IMR-90 (cell line): ENCODE data around the gene CTAGE4. TPM values are rescaled to one million over a fixed set of nuclear protein-coding genes. Genes with fewer than 3 reads are reported as not detected.

Source experiments
- ATAC-seq: fragments of 200-7000 bp; cut with Tn5 transposase; 2 replicates; pipeline ENCODE4 v1.9.1; 2020; ENCODE audit warnings: low read depth, mild to moderate bottlenecking, moderate library complexity
- BruUV-seq: library from RNA; stranded (reverse); fragments of 400-500 nt; replicated peaks from 2 replicates; lab custom pipeline; 2021; lab: Mats Ljungman, UMichigan
- CTCF ChIA-PET: fragments of 300-600 bp; formaldehyde crosslinking; extraction: SDS; loops from one replicate; lab custom pipeline; 2021; ENCODE audit warnings: antibody characterized with exemption; lab: Yijun Ruan, JAX
- POLR2A ChIA-PET: fragments of 300-600 bp; sonication (Branson Sonifier 250); formaldehyde crosslinking; loops from one replicate; lab custom pipeline; 2022; ENCODE audit warnings: antibody characterized with exemption; ENCODE audit not compliant: unreplicated experiment; lab: Charles Lee
- DNase-seq: peaks from one replicate; pipeline ENCODE4 v3.0.0; 2013
- H2AFZ ChIP-seq: replicated peaks from 2 replicates; pipeline ENCODE3; 2013; ENCODE audit warnings: low read length, mild to moderate bottlenecking; ENCODE audit not compliant: poor library complexity
- H2AK5ac ChIP-seq: 2 replicates; pipeline ENCODE4 v1.6.1; 2013; ENCODE audit warnings: low read depth, low read length, inconsistent platforms
- H2AK9ac ChIP-seq: replicated peaks from 2 replicates; pipeline ENCODE3; 2013; ENCODE audit warnings: mild to moderate bottlenecking, low read depth, low read length, moderate library complexity; ENCODE audit not compliant: poor library complexity
- H2BK120ac ChIP-seq: 2 replicates; pipeline ENCODE4 v1.6.1; 2013; ENCODE audit warnings: low read depth, low read length, inconsistent platforms
- H2BK15ac ChIP-seq: 3 replicates; pipeline ENCODE4 v1.6.1; 2013; ENCODE audit warnings: low read depth, low read length, inconsistent platforms
- H2BK20ac ChIP-seq: 2 replicates; pipeline ENCODE4 v1.6.1; 2013; ENCODE audit warnings: low read depth, mild to moderate bottlenecking, inconsistent platforms, low read length, moderate library complexity
- H2BK5ac ChIP-seq: 2 replicates; pipeline ENCODE4 v1.6.1; 2013; ENCODE audit warnings: mild to moderate bottlenecking, low read depth, low read length, inconsistent platforms; ENCODE audit not compliant: poor library complexity, severe bottlenecking
- H3K14ac ChIP-seq: replicated peaks from 2 replicates; pipeline ENCODE4 v1.6.1; 2013; ENCODE audit warnings: low read depth, low read length, inconsistent platforms
- H3K18ac ChIP-seq: 2 replicates; pipeline ENCODE4 v1.6.1; 2013; ENCODE audit warnings: low read depth, low read length, control low read depth
- H3K23ac ChIP-seq: 2 replicates; pipeline ENCODE4 v1.6.1; 2013; ENCODE audit warnings: low read depth, low read length, inconsistent platforms
- H3K27ac ChIP-seq: 2 replicates; pipeline ENCODE4 v1.5.1; 2013; ENCODE audit warnings: mild to moderate bottlenecking, control low read depth, low read length; ENCODE audit not compliant: insufficient read depth
- H3K27me3 ChIP-seq: 2 replicates; pipeline ENCODE4 v1.6.1; 2013; ENCODE audit warnings: low read length; ENCODE audit not compliant: control insufficient read depth, insufficient read depth
- H3K36me3 ChIP-seq: 2 replicates; pipeline ENCODE4 v1.6.1; 2013; ENCODE audit warnings: low read length, mixed read lengths; ENCODE audit not compliant: control insufficient read depth, insufficient read depth
- H3K4ac ChIP-seq: 2 replicates; pipeline ENCODE4 v1.6.1; 2013; ENCODE audit warnings: low read depth, low read length, inconsistent platforms
- H3K4me1 ChIP-seq: 2 replicates; pipeline ENCODE4 v1.6.1; 2013; ENCODE audit warnings: low read length, mixed read lengths; ENCODE audit not compliant: control insufficient read depth, insufficient read depth
- H3K4me2 ChIP-seq: 2 replicates; pipeline ENCODE4 v1.6.1; 2013; ENCODE audit warnings: low read depth, mild to moderate bottlenecking, control low read depth, low read length, moderate library complexity
- H3K4me3 ChIP-seq: 2 replicates; pipeline ENCODE4 v1.5.1; 2013; ENCODE audit warnings: low read depth, mild to moderate bottlenecking, control low read depth, low read length, moderate library complexity; ENCODE audit not compliant: insufficient read depth
- H3K56ac ChIP-seq: 2 replicates; pipeline ENCODE4 v1.6.1; 2013; ENCODE audit warnings: low read length, inconsistent platforms; ENCODE audit not compliant: insufficient read depth; ENCODE audit errors: extremely low read depth
- H3K79me1 ChIP-seq, 2 experiments: 2 replicates each; pipeline ENCODE4 v1.6.1; 2013; ENCODE audit warnings: low read length in 2 of 2, inconsistent platforms in 1 of 2, low read depth in 1 of 2
- H3K9ac ChIP-seq: 2 replicates; pipeline ENCODE4 v1.6.1; 2013; ENCODE audit warnings: low read depth, low read length, control low read depth
- H3K9me1 ChIP-seq: 2 replicates; pipeline ENCODE4 v1.6.1; 2013; ENCODE audit warnings: low read length, inconsistent platforms; ENCODE audit not compliant: insufficient read depth
- H3K9me3 ChIP-seq: 2 replicates; pipeline ENCODE4 v1.6.1; 2013; ENCODE audit warnings: low read length; ENCODE audit not compliant: control insufficient read depth, insufficient read depth
- H4K20me1 ChIP-seq: 2 replicates; pipeline ENCODE4 v1.6.1; 2013; ENCODE audit warnings: low read length, inconsistent platforms; ENCODE audit not compliant: insufficient read depth
- H4K5ac ChIP-seq: 2 replicates; pipeline ENCODE4 v1.6.1; 2013; ENCODE audit warnings: mild to moderate bottlenecking, low read depth, low read length, control low read depth
- H4K8ac ChIP-seq, 2 experiments: 2 replicates each; pipeline ENCODE4 v1.6.1; 2013; ENCODE audit warnings: low read depth in 2 of 2, low read length in 2 of 2, control low read depth in 1 of 2, inconsistent platforms in 1 of 2
- H4K91ac ChIP-seq: 2 replicates; pipeline ENCODE4 v1.6.1; 2013; ENCODE audit warnings: low read depth, low read length, inconsistent platforms; ENCODE audit not compliant: insufficient read depth
- BHLHE40 ChIP-seq: fragments of 150-350 bp; IDR thresholded peaks from 2 replicates; pipeline ENCODE4 v1.6.1; 2016; ENCODE audit warnings: mild to moderate bottlenecking, low read depth, low read length
- CEBPB ChIP-seq: IDR thresholded peaks from 2 replicates; pipeline ENCODE4 v1.6.1; 2012; ENCODE audit warnings: low read depth, low read length, improper control_type of control experiment
- CHD1 ChIP-seq: IDR thresholded peaks from 2 replicates; pipeline ENCODE4 v1.6.1; 2012; ENCODE audit warnings: low read depth, low read length, improper control_type of control experiment
- FOS ChIP-seq: fragments of 150-350 bp; IDR thresholded peaks from 2 replicates; pipeline ENCODE4 v1.6.1; 2016; ENCODE audit warnings: low read depth, low read length
- MAFK ChIP-seq: IDR thresholded peaks from 2 replicates; pipeline ENCODE4 v1.6.1; 2012; ENCODE audit warnings: low read depth, low read length, improper control_type of control experiment
- MAZ ChIP-seq: IDR thresholded peaks from 2 replicates; pipeline ENCODE4 v1.6.1; 2012; ENCODE audit warnings: low read depth, mild to moderate bottlenecking, low read length, improper control_type of control experiment, moderate library complexity, borderline replicate concordance
- MXI1 ChIP-seq: IDR thresholded peaks from 2 replicates; pipeline ENCODE4 v1.6.1; 2012; ENCODE audit warnings: low read depth, mild to moderate bottlenecking, low read length, moderate library complexity, borderline replicate concordance
- NFE2L2 ChIP-seq: fragments of 150-350 bp; IDR thresholded peaks from 2 replicates; pipeline ENCODE4 v1.6.1; 2016; ENCODE audit warnings: low read depth, mild to moderate bottlenecking, low read length
- POLR2A ChIP-seq: IDR thresholded peaks from 2 replicates; pipeline ENCODE4 v1.6.1; 2012; ENCODE audit warnings: mild to moderate bottlenecking, low read depth, low read length
- RAD21 ChIP-seq: IDR thresholded peaks from 2 replicates; pipeline ENCODE4 v1.6.1; 2012; ENCODE audit warnings: low read length, improper control_type of control experiment
- RCOR1 ChIP-seq: IDR thresholded peaks from 2 replicates; pipeline ENCODE4 v1.6.1; 2012; ENCODE audit warnings: mild to moderate bottlenecking, low read length, improper control_type of control experiment; ENCODE audit not compliant: insufficient replicate concordance
- RFX5 ChIP-seq: IDR thresholded peaks from 2 replicates; pipeline ENCODE4 v1.8.0; 2012; ENCODE audit warnings: low read depth, mild to moderate bottlenecking, low read length, moderate library complexity
- SMC3 ChIP-seq: fragments of 150-350 bp; IDR thresholded peaks from 2 replicates; pipeline ENCODE4 v1.6.1; 2016; ENCODE audit warnings: low read depth, mild to moderate bottlenecking, antibody characterized with exemption, low read length, moderate library complexity
- WGBS, 2 experiments: methylation state at CpG; one replicate each; pipeline versions ENCODE4 v1.1.5 to v1.1.7; 2013; ENCODE audit warnings: missing lambda C conversion rate in 2 of 2; ENCODE audit not compliant: insufficient read length in 1 of 2; ENCODE audit errors: extremely low coverage in 2 of 2; 5-methylcytosine and 5-hydroxymethylcytosine counted together
- dilution Hi-C: fragments of 300-500 bp; cut with HindIII; formaldehyde crosslinking; loops from one replicate; pipeline ENCODE4 v1.14.3; 2018; ENCODE audit warnings: low sequenced_read_pairs; ENCODE audit not compliant: unreplicated experiment
- in situ Hi-C: fragments of 300-500 bp; cut with MboI; formaldehyde crosslinking; loops from 3 replicates; pipeline ENCODE4 v1.14.3; 2019; ENCODE audit warnings: low sequenced_read_pairs, inconsistent platforms, mixed read lengths
- intact Hi-C: fragments of 100-400 bp; cut with micrococcal nuclease; formaldehyde crosslinking; loops from 2 replicates; pipeline ENCODE4 v1.10.0; 2022
- polyA plus RNA-seq, 3 experiments: library from polyadenylated mRNA; depleted of rRNA; stranded (reverse); fragments of >200 nt; gene quantifications; 2 replicates each; pipeline ENCODE4 v1.2.3, GENCODE V29; 2012; ENCODE audit warnings: low replicate concordance in 1 of 3
- total RNA-seq: library from RNA; depleted of rRNA; stranded (reverse); fragments of >200 nt; gene quantifications from 2 replicates; pipeline ENCODE4 v1.2.3, GENCODE V29; 2012
- TF ChIP-seq, protein P1 (sequence below): fragments of 150-350 bp; IDR thresholded peaks from 2 replicates; pipeline ENCODE4 v1.6.1; 2017; ENCODE audit warnings: mild to moderate bottlenecking, antibody characterized with exemption, low read length, low read depth
- TF ChIP-seq, protein P2 (sequence below): conservative IDR thresholded peaks from 2 replicates; pipeline ENCODE4 v1.5.1; 2012; ENCODE audit warnings: mild to moderate bottlenecking, low read depth, low read length, improper control_type of control experiment
- TF ChIP-seq, protein P3 (sequence below): fragments of 150-350 bp; IDR thresholded peaks from 2 replicates; pipeline ENCODE4 v1.6.1; 2016; ENCODE audit warnings: low read depth, mild to moderate bottlenecking, low read length, moderate library complexity, borderline replicate concordance

The CTAGE4 gene
- total and polyA plus RNA-seq, 2 of the 4 experiments (the other 2 are of a cell fraction): 0.03 TPM; not detected in 1

DNA sequence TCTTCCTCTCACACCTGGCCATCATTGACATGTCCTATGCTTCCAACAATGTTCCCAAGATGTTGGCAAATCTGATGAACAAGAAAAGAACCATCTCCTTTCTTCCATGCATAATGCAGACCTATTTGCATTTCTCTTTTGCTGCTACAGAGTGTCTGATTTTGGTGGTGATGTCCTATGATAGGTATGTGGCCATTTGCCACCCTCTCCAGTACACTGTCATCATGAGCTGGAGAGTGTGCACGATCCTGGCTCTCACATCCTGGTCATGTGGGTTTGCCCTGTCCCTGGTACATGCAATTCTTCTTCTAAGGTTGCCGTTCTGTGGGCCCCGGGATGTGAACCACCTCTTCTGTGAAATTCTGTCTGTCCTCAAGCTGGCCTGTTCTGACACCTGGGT, 41.1 kb upstream of the CTAGE4 start:
- Histone ChIP-seq H4K20me1 (no peaks in the 10 kb centered on the region), H3K79me1 (no peaks in the 10 kb centered on the region), H2AFZ (no peak overlapping the region), H2BK20ac (no peak overlapping the region), H3K9ac (no peak overlapping the region), H2BK15ac (no peak overlapping the region), H3K18ac (no peak overlapping the region), H2AK5ac (no peak overlapping the region), H3K23ac (no peak overlapping the region), H3K14ac (no peak overlapping the region), H3K9me3 (peaks cover 3% of the 10 kb centered on the region), H3K4me1 (no peaks in the 10 kb centered on the region), H4K91ac (no peak overlapping the region), H3K36me3 (no peaks in the 10 kb centered on the region), H2BK120ac (no peak overlapping the region), H4K8ac (no peak overlapping the region), H3K4me2 (no peak overlapping the region), H3K56ac (no peak overlapping the region), H3K27ac (no peak overlapping the region), H3K4ac (no peak overlapping the region), H3K9me1 (no peaks in the 10 kb centered on the region), H3K27me3 (no peaks in the 10 kb centered on the region), H4K5ac (no peak overlapping the region), H2AK9ac (no peak overlapping the region), H3K4me3 (no peak overlapping the region), H2BK5ac (no peak overlapping the region)
- intact Hi-C loops (no loop called here), in situ Hi-C loops (no loop called here), dilution Hi-C loops (no loop called here)
- DNase-seq (no peak), ATAC-seq (no peak)
- ChIA-PET POLR2A (no interaction called here), CTCF (no interaction called here)
- WGBS, 2 experiments: 100% methylated on average over 2 of the region's 3 CpGs; no CpG with 5 or more reads in 1 of the 2 experiments
- TF ChIP-seq, protein P1, sequence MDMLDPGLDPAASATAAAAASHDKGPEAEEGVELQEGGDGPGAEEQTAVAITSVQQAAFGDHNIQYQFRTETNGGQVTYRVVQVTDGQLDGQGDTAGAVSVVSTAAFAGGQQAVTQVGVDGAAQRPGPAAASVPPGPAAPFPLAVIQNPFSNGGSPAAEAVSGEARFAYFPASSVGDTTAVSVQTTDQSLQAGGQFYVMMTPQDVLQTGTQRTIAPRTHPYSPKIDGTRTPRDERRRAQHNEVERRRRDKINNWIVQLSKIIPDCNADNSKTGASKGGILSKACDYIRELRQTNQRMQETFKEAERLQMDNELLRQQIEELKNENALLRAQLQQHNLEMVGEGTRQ: no peak
- TF ChIP-seq BHLHE40 (no peak), CHD1 (no peak), RCOR1 (no peak), POLR2A (no peak), MAFK (no peak), CEBPB (no peak), RFX5 (no peak), MXI1 (no peak), NFE2L2 (no peak), FOS (no peak), RAD21 (no peak), SMC3 (no peak), MAZ (no peak)
- TF ChIP-seq, protein P2, sequence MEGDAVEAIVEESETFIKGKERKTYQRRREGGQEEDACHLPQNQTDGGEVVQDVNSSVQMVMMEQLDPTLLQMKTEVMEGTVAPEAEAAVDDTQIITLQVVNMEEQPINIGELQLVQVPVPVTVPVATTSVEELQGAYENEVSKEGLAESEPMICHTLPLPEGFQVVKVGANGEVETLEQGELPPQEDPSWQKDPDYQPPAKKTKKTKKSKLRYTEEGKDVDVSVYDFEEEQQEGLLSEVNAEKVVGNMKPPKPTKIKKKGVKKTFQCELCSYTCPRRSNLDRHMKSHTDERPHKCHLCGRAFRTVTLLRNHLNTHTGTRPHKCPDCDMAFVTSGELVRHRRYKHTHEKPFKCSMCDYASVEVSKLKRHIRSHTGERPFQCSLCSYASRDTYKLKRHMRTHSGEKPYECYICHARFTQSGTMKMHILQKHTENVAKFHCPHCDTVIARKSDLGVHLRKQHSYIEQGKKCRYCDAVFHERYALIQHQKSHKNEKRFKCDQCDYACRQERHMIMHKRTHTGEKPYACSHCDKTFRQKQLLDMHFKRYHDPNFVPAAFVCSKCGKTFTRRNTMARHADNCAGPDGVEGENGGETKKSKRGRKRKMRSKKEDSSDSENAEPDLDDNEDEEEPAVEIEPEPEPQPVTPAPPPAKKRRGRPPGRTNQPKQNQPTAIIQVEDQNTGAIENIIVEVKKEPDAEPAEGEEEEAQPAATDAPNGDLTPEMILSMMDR: no peak
- TF ChIP-seq, protein P3, sequence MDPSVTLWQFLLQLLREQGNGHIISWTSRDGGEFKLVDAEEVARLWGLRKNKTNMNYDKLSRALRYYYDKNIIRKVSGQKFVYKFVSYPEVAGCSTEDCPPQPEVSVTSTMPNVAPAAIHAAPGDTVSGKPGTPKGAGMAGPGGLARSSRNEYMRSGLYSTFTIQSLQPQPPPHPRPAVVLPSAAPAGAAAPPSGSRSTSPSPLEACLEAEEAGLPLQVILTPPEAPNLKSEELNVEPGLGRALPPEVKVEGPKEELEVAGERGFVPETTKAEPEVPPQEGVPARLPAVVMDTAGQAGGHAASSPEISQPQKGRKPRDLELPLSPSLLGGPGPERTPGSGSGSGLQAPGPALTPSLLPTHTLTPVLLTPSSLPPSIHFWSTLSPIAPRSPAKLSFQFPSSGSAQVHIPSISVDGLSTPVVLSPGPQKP: no peak
- no TSS peak for BruUV-seq
